SU-DHL-6 (cell line): Measurements from ENCODE around the gene PFN1.

Experiments
- H2AFZ ChIP-seq: fragments of 200-600 bp; sonication (generic); 2 replicates; pipeline ENCODE4 v1.6.1; 2014; ENCODE audit warnings: low read depth, mild to moderate bottlenecking, moderate library complexity, mixed read lengths, antibody characterized with exemption, low read length; ENCODE audit not compliant: severe bottlenecking
- H3F3A ChIP-seq: fragments of 200-600 bp; shearing (Covaris generic); 2 replicates; pipeline ENCODE4 v1.6.0; 2016; ENCODE audit warnings: antibody characterized with exemption, mild to moderate bottlenecking; ENCODE audit not compliant: insufficient read depth
- H3K27ac ChIP-seq: fragments of 200-600 bp; sonication (generic); 2 replicates; pipeline ENCODE4 v1.5.1; 2016; ENCODE audit warnings: low read depth, mild to moderate bottlenecking, low read length, moderate library complexity, mixed read lengths
- H3K27me3 ChIP-seq: fragments of 200-600 bp; sonication (generic), shearing (Covaris generic); 2 replicates; pipeline ENCODE4 v1.6.0; 2014; ENCODE audit warnings: mild to moderate bottlenecking, low read length
- H3K36me3 ChIP-seq: fragments of 200-600 bp; sonication (generic); 2 replicates; pipeline ENCODE4 v1.6.1; 2014; ENCODE audit warnings: mild to moderate bottlenecking, low read length, mixed read lengths
- H3K4me2 ChIP-seq: fragments of 300-600, 200-600 bp; shearing (Covaris generic), sonication (generic); 2 replicates; pipeline ENCODE4 v1.6.0; 2014; ENCODE audit warnings: low read length, low read depth, mild to moderate bottlenecking; ENCODE audit not compliant: poor library complexity, severe bottlenecking
- H3K4me3 ChIP-seq: fragments of 200-600 bp; sonication (generic); 2 replicates; pipeline ENCODE4 v1.5.1; 2014; ENCODE audit warnings: antibody characterized with exemption, low read length, mild to moderate bottlenecking, mixed read lengths; ENCODE audit not compliant: insufficient read depth, poor library complexity, severe bottlenecking
- H3K79me2 ChIP-seq: fragments of 200-600 bp; sonication (generic); 2 replicates; pipeline ENCODE4 v1.6.1; 2014; ENCODE audit warnings: mild to moderate bottlenecking, low read length, moderate library complexity; ENCODE audit not compliant: insufficient read depth
- H3K9ac ChIP-seq: fragments of 200-600 bp; sonication (generic); 2 replicates; pipeline ENCODE4 v1.7.0; 2014; ENCODE audit warnings: mild to moderate bottlenecking, low read length
- H3K9me2 ChIP-seq: fragments of 200-600 bp; sonication (generic); replicated peaks from 2 replicates; pipeline ENCODE4 v1.6.1; 2014; ENCODE audit warnings: low read length; ENCODE audit not compliant: insufficient read depth
- H3K9me3 ChIP-seq: fragments of 200-600 bp; sonication (generic); 2 replicates; pipeline ENCODE4 v1.6.1; 2014; ENCODE audit warnings: low read length, mixed read lengths; ENCODE audit not compliant: insufficient read depth
- H4K20me1 ChIP-seq: fragments of 200-600 bp; sonication (generic); 2 replicates; pipeline ENCODE4 v1.6.1; 2014; ENCODE audit warnings: low read depth, mild to moderate bottlenecking, antibody characterized with exemption, low read length, moderate library complexity, mixed read lengths
- EZH2phosphoT487 ChIP-seq: fragments of 200-600 bp; sonication (generic), shearing (Covaris generic); conservative IDR thresholded peaks from 2 replicates; pipeline ENCODE4 v1.6.1; 2018; ENCODE audit warnings: mild to moderate bottlenecking, antibody characterized with exemption, low read length, moderate library complexity, mixed read lengths
- TF ChIP-seq, protein P1 (sequence below): fragments of 200-600 bp; sonication (generic); IDR thresholded peaks from one replicate; pipeline ENCODE4 v1.5.1; 2017; ENCODE audit warnings: antibody characterized with exemption, mild to moderate bottlenecking, low read length, moderate library complexity; ENCODE audit not compliant: insufficient read depth, poor library complexity, severe bottlenecking

The PFN1 gene

DNA sequence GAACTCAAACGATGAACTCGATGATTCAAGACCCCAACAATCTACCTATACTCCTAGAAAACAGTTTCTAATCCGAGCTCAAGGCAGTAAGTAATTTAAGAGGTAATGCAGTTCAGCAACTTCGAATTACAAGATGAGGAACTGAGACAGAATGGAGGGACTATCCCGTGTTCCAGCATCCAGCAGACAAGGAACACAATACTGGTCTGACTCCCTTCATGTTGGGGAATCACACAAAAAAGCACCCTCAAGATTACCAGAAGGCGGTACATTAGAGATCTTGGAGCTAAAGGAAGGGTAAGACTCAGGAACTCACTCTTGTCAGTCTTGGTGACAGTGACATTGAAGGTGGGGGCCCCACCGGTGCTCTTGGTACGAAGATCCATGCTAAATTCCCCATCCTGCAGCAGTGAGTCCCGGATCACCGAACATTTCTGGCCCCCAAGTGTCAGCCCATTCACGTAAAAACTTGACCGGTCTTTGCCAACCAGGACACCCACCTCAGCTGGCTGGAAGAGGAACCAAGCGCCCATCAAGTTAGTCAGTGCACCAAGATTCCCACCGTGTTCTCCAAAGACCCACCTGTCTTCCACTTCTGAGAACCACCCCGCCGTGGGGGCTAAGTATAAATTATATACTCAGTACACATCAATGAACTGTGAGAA, 1.9 kb downstream of the PFN1 start:
- H3K36me3 ChIP-seq = peaks cover 11% of the 10 kb centered on the region; the same call in 1 of the 2 replicates
- no peak for TF ChIP-seq EZH2phosphoT487
- TF ChIP-seq, protein P1, sequence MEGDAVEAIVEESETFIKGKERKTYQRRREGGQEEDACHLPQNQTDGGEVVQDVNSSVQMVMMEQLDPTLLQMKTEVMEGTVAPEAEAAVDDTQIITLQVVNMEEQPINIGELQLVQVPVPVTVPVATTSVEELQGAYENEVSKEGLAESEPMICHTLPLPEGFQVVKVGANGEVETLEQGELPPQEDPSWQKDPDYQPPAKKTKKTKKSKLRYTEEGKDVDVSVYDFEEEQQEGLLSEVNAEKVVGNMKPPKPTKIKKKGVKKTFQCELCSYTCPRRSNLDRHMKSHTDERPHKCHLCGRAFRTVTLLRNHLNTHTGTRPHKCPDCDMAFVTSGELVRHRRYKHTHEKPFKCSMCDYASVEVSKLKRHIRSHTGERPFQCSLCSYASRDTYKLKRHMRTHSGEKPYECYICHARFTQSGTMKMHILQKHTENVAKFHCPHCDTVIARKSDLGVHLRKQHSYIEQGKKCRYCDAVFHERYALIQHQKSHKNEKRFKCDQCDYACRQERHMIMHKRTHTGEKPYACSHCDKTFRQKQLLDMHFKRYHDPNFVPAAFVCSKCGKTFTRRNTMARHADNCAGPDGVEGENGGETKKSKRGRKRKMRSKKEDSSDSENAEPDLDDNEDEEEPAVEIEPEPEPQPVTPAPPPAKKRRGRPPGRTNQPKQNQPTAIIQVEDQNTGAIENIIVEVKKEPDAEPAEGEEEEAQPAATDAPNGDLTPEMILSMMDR = no peak
- peaks cover 3% of the 10 kb centered on the region; the same call in 1 of the 2 replicates for H4K20me1 ChIP-seq
- H3K27me3 ChIP-seq = no peaks in the 10 kb centered on the region
- peak overlapping the region; percentile 100 for H3K9ac ChIP-seq
- H3K4me3 ChIP-seq = peak overlapping the region; percentile 100
- no peak overlapping the region for H2AFZ ChIP-seq
- peaks cover 52% of the 10 kb centered on the region for H3K79me2 ChIP-seq
- no peaks in the 10 kb centered on the region for H3K9me3 ChIP-seq
- H3K4me2 ChIP-seq = peak overlapping the region; percentile 90
- peak overlapping the region; percentile 100 for H3K27ac ChIP-seq
- H3F3A ChIP-seq = peaks cover 65% of the 10 kb centered on the region
- H3K9me2 ChIP-seq = no peaks in the 10 kb centered on the region

DNA sequence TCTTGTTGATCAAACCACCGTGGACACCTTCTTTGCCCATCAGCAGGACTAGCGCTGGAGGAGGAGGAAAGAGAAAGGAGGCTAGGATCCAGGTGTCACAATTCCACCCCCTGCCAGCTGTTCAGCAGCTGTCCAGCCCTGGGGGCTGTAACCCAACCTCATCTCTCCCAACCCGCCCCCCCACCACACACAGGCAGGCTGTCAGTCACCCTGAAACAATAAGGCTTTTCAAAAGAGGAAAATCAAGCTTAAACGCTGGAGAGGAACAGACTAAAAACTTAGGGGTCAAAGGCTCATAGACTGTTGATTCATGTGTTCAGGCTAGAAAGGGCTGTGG, 2.4 kb downstream of the PFN1 start:
- H3K9me2 ChIP-seq = no peaks in the 10 kb centered on the region
- H4K20me1 ChIP-seq = peaks cover 3% of the 10 kb centered on the region; the same call in 1 of the 2 replicates
- peaks cover 70% of the 10 kb centered on the region for H3F3A ChIP-seq
- H3K9ac ChIP-seq = peak overlapping the region; percentile 100
- TF ChIP-seq, protein P1 = no peak
- no peak for TF ChIP-seq EZH2phosphoT487
- peak overlapping the region; percentile 100 for H3K27ac ChIP-seq
- H3K4me3 ChIP-seq = peak overlapping the region; percentile 100
- H2AFZ ChIP-seq = no peak overlapping the region
- peak overlapping the region; percentile 90 for H3K4me2 ChIP-seq
- H3K9me3 ChIP-seq = no peaks in the 10 kb centered on the region
- peaks cover 57% of the 10 kb centered on the region for H3K79me2 ChIP-seq
- H3K27me3 ChIP-seq = no peaks in the 10 kb centered on the region
- H3K36me3 ChIP-seq = peaks cover 11% of the 10 kb centered on the region; the same call in 1 of the 2 replicates

GRCh38 chr17:4945176-4945943, 3.0 kb downstream of the PFN1 start:
- peaks cover 73% of the 10 kb centered on the region for H3F3A ChIP-seq
- H3K27me3 ChIP-seq = no peaks in the 10 kb centered on the region
- H3K27ac ChIP-seq = peak overlapping the region; percentile 100
- TF ChIP-seq, protein P1 = no peak
- TF ChIP-seq EZH2phosphoT487 = no peak
- peaks cover 62% of the 10 kb centered on the region for H3K79me2 ChIP-seq
- H3K4me2 ChIP-seq = peak overlapping the region; percentile 90
- peaks cover 3% of the 10 kb centered on the region; the same call in 1 of the 2 replicates for H4K20me1 ChIP-seq
- H3K9me2 ChIP-seq = no peaks in the 10 kb centered on the region
- H2AFZ ChIP-seq = no peak overlapping the region
- peak overlapping the region; percentile 37; the same call in 1 of the 2 replicates for H3K9ac ChIP-seq
- no peaks in the 10 kb centered on the region for H3K9me3 ChIP-seq
- peak overlapping the region; percentile 20 for H3K4me3 ChIP-seq
- peaks cover 11% of the 10 kb centered on the region; the same call in 1 of the 2 replicates for H3K36me3 ChIP-seq
